GM21737 (cell line): Measurements from ENCODE around the gene MRPS14.
"Not testable (repeated sequence)": the region's sequence is repeated elsewhere in the genome, so short reads cannot be mapped to it uniquely, and the experiment has no call there.

ENCODE experiments used
- ATAC-seq: cut with Tn5 transposase; IDR thresholded peaks from one replicate; pipeline ENCODE4 v1.9.1; 2021; ENCODE audit warnings: mild to moderate bottlenecking, moderate library complexity; ENCODE audit not compliant: unreplicated experiment

Gene MRPS14

DNA sequence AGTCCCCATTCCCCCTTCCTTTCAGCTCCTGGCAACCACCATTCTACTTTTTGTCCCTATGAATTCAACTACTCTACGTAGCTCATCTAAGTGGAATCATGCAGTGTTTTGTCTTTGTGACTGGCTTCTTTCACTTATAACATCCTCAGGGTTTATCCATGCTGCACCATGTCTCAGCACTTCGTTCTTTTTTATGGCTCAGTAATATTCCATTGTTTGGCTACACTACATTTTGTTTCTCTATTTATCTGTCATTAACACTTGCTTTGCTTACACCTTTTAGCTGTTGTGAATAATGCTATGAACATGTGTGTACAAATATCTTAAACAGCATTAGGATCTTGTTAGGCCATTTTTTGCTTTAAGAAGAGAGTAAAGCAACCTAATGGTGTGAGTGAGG is 1.5 kb upstream of the MRPS14 start:
- ATAC-seq = no peak

GRCh38 chr1:175023922-175024242 is 657 bp upstream of the MRPS14 start:
- ATAC-seq = not testable (repeated sequence)

DNA sequence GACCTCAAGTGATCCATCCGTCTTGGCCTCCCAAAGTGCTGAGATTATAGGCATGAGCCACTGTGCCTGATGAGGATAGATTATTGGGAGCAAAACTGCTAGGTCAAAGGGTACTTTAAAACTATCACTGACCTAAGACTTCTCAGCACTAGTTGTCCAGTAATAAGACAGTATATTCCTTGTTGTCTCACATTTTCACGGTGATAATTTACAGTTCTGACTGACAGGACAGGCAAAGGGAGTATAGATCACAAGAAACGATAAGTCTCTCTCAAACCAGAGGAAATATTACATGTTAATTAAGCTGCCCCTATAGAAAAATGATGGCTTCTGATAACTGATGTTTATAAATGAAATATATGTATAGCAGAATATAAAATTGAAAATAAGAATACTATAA is 3.7 kb downstream of the MRPS14 start:
- no peak for ATAC-seq

DNA sequence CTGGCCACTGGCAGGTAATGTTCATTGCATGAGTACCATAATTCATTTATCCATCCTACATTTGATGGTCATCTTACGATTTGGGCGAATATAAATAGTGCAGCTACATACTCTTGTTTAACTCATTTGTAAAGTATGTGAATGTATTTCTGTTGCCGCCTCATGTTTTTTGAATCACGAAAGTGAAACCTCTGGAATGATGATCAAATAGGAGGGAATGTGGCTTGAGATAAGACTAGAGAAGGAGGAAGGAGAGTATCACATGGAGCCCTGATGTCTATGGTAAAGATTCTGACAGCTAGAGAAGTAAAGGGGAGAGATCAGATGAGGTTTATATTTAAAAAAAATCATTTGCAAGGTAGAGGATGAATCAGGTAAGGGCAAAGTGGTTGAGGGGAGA is 8.0 kb downstream of the MRPS14 start:
- ATAC-seq = no peak

- ATAC-seq = no peak
Measured at GRCh38 chr1:175013445-175013844, 9.8 kb downstream of the MRPS14 start.

DNA sequence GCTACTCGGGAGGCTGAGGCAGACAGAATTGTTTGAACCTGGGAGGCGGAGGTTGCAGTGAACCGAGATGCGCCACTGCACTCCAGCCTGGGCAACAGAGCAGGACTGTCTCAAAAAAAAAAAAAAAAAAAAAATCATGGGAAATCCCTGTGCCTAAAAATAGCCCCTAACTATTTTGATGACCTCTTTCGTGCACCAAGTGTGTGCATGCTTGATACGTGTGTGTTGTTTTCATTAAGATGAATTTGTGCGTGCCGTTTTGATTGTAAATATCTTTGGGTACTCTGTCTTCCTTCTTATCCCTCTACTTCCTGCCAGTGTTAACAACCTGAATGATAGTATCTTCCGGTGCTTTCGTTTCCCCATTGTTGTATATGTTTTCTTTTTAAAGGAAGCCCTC is 13.7 kb downstream of the MRPS14 start:
- ATAC-seq = no peak

GRCh38 chr1:175005085-175005783 is 18.0 kb downstream of the MRPS14 start:
- ATAC-seq = no peak

GRCh38 chr1:175003521-175003920 is 19.7 kb downstream of the MRPS14 start:
- no peak for ATAC-seq

DNA sequence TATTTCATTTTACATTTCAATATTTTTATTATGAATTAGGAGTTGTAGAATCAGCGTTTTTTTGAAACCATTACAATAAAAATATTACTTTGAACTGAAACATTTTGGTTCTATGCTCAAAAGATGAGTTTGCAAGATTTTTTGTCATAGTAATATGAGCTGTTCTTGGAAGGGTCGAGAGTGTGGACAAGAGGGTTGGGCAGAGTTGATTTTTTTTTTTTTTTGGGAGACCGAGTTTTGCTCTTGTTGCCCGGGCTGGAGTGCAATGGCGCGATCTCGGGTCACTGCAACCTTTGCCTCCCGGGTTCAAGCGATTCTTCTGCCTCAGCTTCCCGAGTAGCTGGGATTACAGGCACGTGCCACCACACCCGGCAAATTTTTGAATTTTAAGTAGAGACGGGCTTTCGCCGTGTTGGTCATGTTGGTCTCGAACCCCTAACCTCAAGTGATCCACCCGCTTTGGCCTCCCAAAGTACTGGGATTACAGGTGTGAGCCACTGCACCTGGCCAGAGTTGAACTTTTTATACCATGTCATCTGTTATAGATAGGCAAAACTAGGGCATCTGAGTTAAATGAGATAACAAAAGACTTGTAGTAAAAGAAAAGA is 20.2 kb downstream of the MRPS14 start:
- no peak for ATAC-seq

- no peak for ATAC-seq
Measured at GRCh38 chr1:175000697-175001187, 22.5 kb downstream of the MRPS14 start.

DNA sequence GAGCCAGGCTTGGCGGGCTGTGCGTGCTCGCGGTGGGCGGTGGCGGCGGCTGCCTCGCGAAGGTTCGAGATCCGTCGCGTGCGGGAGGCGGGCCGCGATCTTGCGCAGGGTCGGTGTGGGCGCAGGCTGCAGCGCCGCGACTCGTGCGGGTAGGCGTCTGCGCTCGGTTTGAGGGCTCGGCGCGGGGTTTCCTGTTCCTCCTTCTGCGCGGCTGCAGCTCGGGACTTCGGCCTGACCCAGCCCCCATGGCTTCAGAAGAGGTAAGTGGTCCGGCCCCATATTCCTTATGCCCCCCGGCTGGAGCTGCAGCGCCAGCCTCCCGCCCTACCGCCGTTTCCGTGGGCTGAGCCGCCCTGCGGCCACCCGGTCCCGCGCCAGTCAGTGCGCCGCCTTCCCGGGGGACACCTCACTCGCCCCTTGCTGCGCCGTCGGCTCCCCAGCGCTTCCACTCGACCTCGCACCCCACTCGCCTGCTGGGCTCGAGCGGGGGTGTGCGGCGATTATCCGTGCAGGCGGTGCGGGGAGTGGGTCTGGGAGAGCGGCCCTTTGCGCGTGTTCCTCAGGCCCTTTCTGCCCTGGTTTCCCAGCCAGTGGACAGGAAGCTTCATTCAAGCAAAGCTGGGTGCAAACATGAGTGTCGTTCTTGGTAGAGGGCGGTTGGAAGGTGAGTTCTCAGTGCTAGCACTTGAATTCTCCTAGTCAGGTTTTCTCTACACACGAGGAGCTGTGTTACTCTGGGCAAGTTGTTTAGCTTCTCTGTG is 23.1 kb downstream of the MRPS14 start, which contains the start of gene CACYBP:
TSS of gene CACYBP (plus strand) at position 12 of the 761 bp plus-strand sequence. CDS start at position 246, 234 bp downstream.
- peak; percentile 10 for ATAC-seq

- peak; percentile 69 for ATAC-seq
Measured at GRCh38 chr1:174999216-174999935, 23.8 kb downstream of the MRPS14 start.

- peak; percentile 6 for ATAC-seq
Measured at GRCh38 chr1:174998569-174999215, 24.5 kb downstream of the MRPS14 start.

DNA sequence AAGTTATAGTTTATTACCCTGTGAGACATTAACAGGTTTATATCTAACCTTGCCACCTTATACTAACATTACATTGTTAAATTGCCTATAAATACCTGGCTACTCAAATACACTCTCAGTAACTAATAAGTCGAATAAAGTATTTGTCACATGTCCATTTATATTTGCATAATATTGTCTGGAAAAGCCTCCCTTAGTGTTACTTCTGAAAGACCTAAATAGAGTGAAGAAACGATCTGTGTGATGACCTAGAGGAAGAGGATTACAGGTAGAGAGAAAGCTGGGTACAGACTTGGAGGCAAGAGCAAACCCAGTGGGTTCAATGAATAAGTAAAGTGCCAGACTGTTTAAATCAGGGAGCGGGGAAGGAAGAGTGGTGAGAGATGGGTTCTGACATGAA is 26.2 kb downstream of the MRPS14 start:
- ATAC-seq = no peak

- no peak for ATAC-seq
Measured at GRCh38 chr1:174996476-174996875, 26.7 kb downstream of the MRPS14 start.

GRCh38 chr1:174995916-174996315 is 27.3 kb downstream of the MRPS14 start:
- ATAC-seq = no peak

- no peak for ATAC-seq
Measured at GRCh38 chr1:174995121-174995520, 28.1 kb downstream of the MRPS14 start.

DNA sequence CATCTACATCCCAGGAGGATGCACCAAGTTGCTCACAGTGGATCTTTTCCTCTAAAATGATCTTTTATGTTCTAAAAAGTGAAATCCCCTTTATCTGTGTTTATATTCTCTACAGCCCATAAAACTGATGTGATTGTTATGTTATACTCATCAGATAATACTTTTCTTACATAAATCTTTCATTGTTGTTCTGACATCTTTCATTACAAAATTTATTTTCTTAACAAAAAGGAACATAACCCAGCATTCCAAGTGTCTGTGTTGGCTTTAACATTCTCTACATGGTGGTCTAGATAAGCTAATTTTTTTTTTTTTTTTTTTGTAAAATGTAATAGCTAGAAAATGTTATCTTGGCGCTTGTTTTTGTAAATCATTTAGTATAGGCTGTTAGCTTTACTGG is 31.8 kb downstream of the MRPS14 start:
- no peak for ATAC-seq

GRCh38 chr1:174990382-174990999 is 32.7 kb downstream of the MRPS14 start:
- no peak for ATAC-seq

DNA sequence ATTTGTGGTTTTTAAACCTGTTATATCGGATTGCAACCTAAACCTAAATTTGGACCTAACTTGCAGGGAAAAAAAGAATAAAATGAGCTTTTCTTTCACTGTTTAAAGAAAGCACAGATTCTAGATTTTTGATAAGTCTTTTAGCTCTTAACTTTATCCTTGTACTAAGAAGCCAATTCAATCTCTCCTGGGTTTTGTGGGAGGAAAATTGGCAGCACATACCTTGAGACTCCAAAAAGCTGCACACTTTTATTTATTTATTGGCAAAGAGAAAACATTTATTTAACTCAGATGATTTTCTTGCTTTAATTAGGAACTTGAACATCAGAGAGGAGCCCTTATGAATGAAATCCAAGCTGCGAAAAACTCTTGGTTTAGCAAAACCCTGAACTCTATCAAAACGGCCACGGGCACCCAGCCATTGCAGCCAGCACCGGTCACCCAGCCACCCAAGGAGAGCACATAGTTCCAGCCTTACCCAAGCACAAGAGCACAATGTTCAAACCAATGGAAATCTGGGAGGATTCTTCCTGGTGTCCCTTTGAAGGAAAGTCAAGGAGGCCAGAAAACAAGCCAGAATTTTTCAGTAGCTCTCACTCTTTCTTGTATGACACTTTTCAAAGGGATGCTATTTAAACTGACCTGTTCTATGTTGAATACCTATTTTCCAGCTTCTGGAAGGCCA is 33.5 kb downstream of the MRPS14 start:
- ATAC-seq = no peak
